VCaP (cell line): ENCODE results near the gene PTPN20.

Experiments used
- H3K27ac ChIP-seq: fragments of 450-650 bp; 2 replicates; pipeline ENCODE4 v1.5.1; 2017
- TF ChIP-seq, protein P1 (sequence below): fragments of 450-650 bp; conservative IDR thresholded peaks from 2 replicates; pipeline ENCODE4 v1.5.1; 2017; ENCODE audit warnings: mild to moderate bottlenecking, moderate library complexity

The PTPN20 gene

DNA sequence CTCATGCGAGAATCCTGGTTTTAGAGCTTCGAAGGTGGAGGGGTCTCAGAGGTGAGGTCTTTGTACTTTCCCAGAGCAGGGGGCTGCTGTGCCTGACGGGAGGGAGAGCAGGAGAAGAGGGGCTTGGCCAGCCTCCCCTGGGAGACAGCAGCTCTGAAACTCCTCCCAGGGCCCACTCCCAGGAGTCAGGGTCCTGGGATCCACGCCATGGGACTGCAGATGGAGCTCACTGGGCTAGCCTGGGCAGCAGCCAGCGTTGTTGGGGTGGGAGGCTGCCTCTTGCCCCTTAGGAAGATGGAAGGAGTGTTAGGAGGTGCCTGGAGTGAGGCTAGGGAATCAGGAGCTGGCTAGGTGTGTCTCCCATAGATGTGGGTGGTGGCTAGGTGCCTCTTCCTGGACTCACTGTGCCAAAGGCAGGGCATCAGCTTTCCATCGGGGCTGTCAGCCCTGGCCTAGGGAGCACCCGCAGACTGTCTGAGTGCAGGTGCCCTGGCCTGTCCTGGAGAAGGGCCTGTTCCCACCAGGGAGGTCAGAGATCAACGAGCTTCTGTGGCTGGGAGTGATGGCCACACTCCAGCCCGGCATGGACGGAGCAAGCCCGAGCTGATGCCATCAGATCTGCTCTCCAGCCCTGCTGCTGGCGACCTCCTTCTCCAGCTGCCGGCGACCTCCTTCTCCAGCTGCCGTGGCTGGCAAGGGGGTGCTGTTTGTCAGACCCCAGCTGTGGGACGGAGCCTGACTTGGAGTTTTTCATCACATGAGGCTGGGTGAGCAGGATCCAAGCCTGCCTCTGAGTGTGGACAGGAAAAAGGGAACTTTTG is 111.3 kb downstream of the PTPN20 start:
- H3K27ac ChIP-seq = no peak overlapping the region
- TF ChIP-seq, protein P1, sequence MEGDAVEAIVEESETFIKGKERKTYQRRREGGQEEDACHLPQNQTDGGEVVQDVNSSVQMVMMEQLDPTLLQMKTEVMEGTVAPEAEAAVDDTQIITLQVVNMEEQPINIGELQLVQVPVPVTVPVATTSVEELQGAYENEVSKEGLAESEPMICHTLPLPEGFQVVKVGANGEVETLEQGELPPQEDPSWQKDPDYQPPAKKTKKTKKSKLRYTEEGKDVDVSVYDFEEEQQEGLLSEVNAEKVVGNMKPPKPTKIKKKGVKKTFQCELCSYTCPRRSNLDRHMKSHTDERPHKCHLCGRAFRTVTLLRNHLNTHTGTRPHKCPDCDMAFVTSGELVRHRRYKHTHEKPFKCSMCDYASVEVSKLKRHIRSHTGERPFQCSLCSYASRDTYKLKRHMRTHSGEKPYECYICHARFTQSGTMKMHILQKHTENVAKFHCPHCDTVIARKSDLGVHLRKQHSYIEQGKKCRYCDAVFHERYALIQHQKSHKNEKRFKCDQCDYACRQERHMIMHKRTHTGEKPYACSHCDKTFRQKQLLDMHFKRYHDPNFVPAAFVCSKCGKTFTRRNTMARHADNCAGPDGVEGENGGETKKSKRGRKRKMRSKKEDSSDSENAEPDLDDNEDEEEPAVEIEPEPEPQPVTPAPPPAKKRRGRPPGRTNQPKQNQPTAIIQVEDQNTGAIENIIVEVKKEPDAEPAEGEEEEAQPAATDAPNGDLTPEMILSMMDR = no peak

DNA sequence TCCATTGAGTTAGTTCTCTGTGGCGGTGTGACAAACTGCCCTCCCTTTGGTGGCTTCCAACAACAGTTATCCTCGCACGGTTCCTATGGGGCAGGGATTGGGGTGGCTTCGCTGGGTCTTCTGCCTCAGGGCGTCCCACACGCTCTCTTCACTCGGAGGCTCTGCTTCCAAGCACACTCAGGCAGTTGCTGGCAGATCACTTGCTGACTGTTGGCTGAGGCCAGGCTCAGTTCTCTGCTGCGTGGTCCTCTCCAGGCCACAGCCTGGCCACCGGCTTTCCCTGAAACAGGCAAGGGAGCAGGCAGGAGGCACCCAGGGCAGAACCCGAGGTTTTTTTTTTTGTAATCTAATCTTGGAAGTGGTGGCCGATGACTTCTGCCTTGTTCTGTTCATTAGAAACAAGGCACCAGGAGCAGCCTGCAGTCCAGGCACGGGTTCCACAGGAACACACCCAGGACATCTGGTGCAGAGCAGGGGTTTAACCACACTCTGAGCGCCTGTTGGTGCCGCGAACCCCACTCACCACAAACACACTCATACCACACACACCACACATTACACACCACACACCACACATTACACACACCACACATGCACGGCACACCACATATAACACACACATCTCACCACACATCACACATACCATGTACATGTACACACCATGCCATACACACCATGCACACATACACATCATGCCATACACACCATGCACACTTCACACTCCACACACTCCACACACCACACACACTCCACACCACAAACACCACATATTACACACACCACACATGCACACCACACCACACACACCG is 112.2 kb downstream of the PTPN20 start:
- TF ChIP-seq, protein P1 = no peak
- H3K27ac ChIP-seq = no peak overlapping the region

DNA sequence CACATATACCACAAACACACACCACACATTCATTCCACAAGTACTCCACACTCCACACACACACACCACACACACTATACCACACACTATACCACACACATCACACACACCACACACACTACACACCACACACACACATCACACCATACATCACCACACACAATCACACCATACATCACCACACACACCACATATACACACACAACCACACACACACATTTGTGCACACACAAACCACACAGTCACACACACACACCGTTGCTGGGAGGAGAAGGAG is 112.8 kb downstream of the PTPN20 start:
- TF ChIP-seq, protein P1 = no peak

DNA sequence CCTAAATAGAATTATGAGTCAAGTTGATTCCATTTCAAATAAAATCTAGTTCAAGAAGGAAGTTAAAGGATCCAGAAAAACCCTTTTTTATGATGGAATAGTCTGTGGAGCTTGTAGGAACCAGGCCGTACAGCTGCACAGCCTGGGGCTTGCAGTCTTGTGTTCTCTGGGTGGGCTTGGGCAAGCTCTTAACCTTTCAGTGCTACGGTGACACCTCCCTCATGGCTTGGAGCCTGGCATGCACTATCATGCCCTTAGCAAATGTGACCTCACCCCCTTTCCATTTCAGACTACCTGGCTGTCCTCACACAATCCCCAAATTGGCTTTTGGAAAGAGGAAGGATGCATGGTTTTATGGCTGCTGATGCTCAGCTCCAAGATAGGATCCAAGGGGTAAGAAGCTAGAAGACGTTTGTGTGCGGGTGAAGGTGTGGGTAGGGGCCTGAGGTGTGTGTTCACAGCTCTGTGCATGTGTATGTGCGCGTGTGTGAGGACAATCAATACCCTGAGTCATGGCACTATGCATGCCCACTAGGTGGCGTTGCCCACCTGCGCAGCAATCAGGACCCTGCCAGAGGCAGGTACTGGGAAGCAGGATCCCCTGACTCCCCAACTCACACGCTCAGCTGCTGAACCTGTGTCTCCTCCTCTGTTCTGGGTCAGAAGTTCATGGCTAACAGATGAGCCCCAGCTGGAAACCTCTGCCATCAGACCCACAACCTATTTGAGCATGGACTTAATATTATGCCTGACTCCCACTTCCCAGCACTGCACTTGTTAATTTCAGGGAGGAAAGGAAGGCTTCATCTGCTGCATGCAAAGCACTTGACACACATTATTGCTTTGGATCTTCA is 113.4 kb downstream of the PTPN20 start:
- TF ChIP-seq, protein P1 = peak; percentile 96
- H3K27ac ChIP-seq = no peak overlapping the region

More for the DNA sequence above, 112.8 kb downstream of the PTPN20 start:
- no peak overlapping the region for H3K27ac ChIP-seq

DNA sequence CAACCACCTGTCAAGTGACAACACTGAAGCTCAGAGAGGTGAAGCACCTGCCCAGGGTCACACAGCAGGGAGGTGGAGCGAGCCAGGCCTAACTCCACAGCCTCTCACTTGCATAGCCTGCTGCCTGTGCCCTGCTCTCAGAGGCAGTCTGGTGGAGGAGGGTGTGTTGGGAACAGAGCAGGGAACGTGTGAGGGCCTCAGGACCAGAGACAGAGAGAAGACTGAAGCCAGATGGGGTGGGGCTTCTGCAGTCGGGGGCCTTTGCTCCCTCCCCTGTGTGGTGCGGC is 114.0 kb downstream of the PTPN20 start:
- TF ChIP-seq, protein P1 = no peak

GRCh38 chr10:47025540-47026300 is 114.5 kb downstream of the PTPN20 start:
- TF ChIP-seq, protein P1 = no peak
- no peak overlapping the region for H3K27ac ChIP-seq

More for the DNA sequence above, 114.0 kb downstream of the PTPN20 start:
- H3K27ac ChIP-seq = no peak overlapping the region
